BJ (cell line): ENCODE measurements around the gene CNTN1. TPM values are rescaled to one million over a fixed set of nuclear protein-coding genes. Genes with fewer than 3 reads are reported as not detected.

Source experiments
- CTCF ChIA-PET: fragments of 350-600 bp; formaldehyde crosslinking; extraction: SDS; loops from one replicate; lab custom pipeline; 2021; ENCODE audit warnings: antibody characterized with exemption, inconsistent platforms; lab: Yijun Ruan, JAX
- POLR2A ChIA-PET: fragments of 300-600 bp; sonication (Branson Sonifier 250); formaldehyde crosslinking; extraction: SDS; loops from one replicate; lab custom pipeline; 2021; ENCODE audit warnings: antibody characterized with exemption; lab: Charles Lee
- DNase-seq: peaks from one replicate; pipeline ENCODE4 v3.0.0-alpha.2; 2011; ENCODE audit warnings: low read depth
- H3K27me3 ChIP-seq: 2 replicates; pipeline ENCODE4 v1.6.0; 2011; ENCODE audit warnings: low read length; ENCODE audit not compliant: control insufficient read depth, insufficient read depth
- H3K36me3 ChIP-seq: 2 replicates; pipeline ENCODE4 v1.5.1; 2011; ENCODE audit warnings: low read length; ENCODE audit not compliant: control insufficient read depth, insufficient read depth
- H3K4me3 ChIP-seq: 2 replicates; pipeline ENCODE4 v1.5.1; 2011; ENCODE audit warnings: low read depth, mild to moderate bottlenecking, control low read depth, low read length
- polyA plus RNA-seq: library from polyadenylated mRNA; depleted of rRNA; stranded (reverse); fragments of >200 nt; gene quantifications from 2 replicates; pipeline ENCODE4 v1.2.3, GENCODE V29; 2011
- TF ChIP-seq, protein P1 (sequence below): IDR thresholded peaks from 2 replicates; pipeline ENCODE4 v1.5.1; 2011; ENCODE audit warnings: low read depth, mild to moderate bottlenecking, control low read depth, inconsistent platforms, low read length, moderate library complexity; ENCODE audit not compliant: insufficient read depth

The CNTN1 gene
- polyA plus RNA-seq, 1 experiment: 0.40 TPM

DNA sequence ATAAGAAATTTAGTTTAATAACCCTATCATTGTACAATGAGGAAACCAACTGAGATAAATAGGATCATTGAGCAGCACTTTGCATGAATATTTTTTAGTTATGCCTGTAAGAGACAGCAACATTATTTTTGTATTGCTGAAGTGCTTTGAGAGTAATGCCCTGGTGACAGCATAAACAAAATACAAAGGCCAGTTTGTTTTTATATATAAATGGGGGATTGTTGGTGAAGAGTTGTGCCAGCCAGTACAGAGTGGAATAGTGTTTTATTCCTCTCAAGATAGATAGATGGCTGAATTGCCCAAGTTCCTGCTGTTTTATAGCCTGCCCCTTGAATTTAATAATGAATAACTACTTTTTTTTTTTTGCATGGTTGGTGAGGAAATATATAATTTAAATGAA, 101.8 kb downstream of the CNTN1 start:
- TF ChIP-seq, protein P1, sequence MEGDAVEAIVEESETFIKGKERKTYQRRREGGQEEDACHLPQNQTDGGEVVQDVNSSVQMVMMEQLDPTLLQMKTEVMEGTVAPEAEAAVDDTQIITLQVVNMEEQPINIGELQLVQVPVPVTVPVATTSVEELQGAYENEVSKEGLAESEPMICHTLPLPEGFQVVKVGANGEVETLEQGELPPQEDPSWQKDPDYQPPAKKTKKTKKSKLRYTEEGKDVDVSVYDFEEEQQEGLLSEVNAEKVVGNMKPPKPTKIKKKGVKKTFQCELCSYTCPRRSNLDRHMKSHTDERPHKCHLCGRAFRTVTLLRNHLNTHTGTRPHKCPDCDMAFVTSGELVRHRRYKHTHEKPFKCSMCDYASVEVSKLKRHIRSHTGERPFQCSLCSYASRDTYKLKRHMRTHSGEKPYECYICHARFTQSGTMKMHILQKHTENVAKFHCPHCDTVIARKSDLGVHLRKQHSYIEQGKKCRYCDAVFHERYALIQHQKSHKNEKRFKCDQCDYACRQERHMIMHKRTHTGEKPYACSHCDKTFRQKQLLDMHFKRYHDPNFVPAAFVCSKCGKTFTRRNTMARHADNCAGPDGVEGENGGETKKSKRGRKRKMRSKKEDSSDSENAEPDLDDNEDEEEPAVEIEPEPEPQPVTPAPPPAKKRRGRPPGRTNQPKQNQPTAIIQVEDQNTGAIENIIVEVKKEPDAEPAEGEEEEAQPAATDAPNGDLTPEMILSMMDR: no peak
- DNase-seq: no peak
- Histone ChIP-seq H3K36me3 (no peaks in the 10 kb centered on the region), H3K4me3 (no peak overlapping the region), H3K27me3 (no peaks in the 10 kb centered on the region)
- POLR2A ChIA-PET: no interaction called here
- CTCF ChIA-PET: no interaction called here

DNA sequence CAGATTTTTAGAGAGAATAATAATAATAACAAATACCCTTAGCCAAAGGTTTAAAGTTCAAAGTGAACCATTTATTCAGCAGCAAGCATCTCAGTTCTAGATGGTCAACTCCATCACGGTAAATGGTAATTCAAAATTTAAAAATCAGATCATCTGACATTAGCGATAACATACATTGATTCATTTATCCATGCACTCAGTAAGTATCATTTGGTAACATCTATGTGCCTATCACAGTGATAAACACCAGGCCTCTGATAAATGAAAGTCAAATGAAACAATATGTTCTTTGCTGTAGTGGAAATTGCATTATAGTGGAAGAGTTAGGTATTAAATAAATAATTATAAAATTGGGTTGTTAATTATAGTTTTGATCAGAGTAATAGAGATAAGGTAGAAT, 108.8 kb downstream of the CNTN1 start:
- POLR2A ChIA-PET: no interaction called here
- DNase-seq: no peak
- Histone ChIP-seq H3K27me3 (no peaks in the 10 kb centered on the region), H3K36me3 (no peaks in the 10 kb centered on the region), H3K4me3 (no peak overlapping the region)
- TF ChIP-seq, protein P1: no peak
- CTCF ChIA-PET: no interaction called here

DNA sequence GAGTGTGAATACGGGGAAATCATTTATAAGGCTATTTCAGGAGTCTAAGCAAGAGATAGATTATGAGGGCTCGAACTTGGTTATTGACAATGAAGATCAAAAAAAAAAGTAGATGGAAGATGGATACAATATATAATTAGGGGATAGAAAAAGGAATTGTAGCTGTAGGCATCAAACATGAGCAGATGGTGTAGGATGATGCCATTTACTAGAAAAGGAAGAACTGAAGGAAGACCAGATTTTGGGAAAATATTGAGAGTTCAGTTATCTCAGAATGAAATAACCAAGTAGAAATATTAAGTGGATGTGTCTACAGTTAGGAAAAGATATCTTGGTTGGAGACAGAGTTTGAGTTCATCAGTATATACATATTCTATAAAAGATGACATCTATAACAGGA, 109.6 kb downstream of the CNTN1 start:
- DNase-seq: no peak
- TF ChIP-seq, protein P1: no peak
- Histone ChIP-seq H3K27me3 (no peaks in the 10 kb centered on the region), H3K36me3 (no peaks in the 10 kb centered on the region), H3K4me3 (no peak overlapping the region)
- ChIA-PET CTCF (no interaction called here), POLR2A (no interaction called here)

DNA sequence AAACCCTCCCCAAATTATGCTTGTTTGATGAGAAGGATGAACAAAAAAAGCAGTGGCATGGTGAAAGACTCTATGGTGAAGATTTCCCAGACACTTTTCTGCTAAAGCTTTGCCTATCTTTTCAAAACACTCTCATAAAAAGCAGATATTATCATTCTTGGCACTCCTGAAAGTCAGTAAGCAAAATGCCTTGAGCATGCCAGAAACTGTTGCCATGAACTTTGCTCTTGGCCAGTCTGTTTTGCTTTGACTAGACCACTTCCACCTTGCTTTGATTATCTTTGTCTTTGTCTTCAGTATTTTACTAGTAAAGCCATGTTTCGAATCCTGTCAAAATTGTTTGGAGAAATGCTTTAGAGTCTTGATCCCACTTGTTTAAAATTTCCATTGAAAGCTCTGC, 110.4 kb downstream of the CNTN1 start:
- ChIA-PET CTCF (no interaction called here), POLR2A (no interaction called here)
- no peak for DNase-seq
- no peaks in the 10 kb centered on the region for H3K36me3 ChIP-seq
- no peaks in the 10 kb centered on the region for H3K27me3 ChIP-seq
- H3K4me3 ChIP-seq: no peak overlapping the region
- TF ChIP-seq, protein P1: no peak

DNA sequence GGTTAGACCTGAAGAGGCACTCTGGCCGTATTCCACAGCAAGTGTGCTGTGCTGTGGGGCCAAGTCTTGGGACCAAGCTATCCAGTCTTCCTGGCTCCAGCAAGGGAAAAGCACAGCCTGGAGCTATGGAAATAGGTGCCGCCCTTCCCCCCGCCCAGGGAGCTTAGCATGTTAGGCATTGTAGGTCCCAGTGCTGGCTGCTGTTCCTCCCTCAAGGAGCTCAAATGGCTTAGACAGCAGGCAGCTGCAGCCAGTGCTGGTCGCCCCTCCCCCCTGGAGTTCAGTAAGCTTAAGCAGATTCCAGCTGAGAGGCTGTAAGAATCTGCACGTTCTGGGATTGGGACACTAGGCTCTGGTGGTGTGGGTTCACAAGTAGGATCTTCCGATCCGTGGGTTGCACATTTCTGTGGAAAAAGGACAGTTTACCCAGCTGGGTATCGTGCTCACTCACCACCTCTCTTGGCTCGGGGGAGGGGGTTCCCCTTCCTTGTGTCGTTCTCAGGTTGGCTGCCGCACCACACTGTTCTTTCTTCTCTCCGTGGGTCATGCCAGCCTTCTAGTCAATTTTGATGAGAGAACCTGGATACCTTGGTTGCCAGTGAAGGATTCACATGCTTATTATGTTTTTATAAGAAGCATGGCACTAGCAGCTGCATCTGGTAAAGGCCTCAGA, 127.3 kb downstream of the CNTN1 start:
- no peaks in the 10 kb centered on the region for H3K27me3 ChIP-seq
- H3K36me3 ChIP-seq: no peaks in the 10 kb centered on the region
- CTCF ChIA-PET: no interaction called here
- DNase-seq: no peak
- TF ChIP-seq, protein P1: no peak
- H3K4me3 ChIP-seq: no peak overlapping the region
- POLR2A ChIA-PET: no interaction called here
